Occipital lobe (tissue), 2 donors: ENCODE measurements around the gene ATL1. TPM values are rescaled to one million over a fixed set of nuclear protein-coding genes. Genes with fewer than 3 reads are reported as not detected.

ENCODE experiments used
- DNase-seq: peaks from one replicate; lab custom pipeline; 2025; lab: John Stamatoyannopoulos, UW
- total RNA-seq: library from RNA; depleted of rRNA; stranded (reverse); fragments of >200 nt; gene quantifications from one replicate; pipeline ENCODE4 v1.2.3, GENCODE V29; 2014

ATL1 gene
- 99.8 TPM for total RNA-seq

- peak; percentile 80 for DNase-seq
Observed at GRCh38 chr14:50559990-50560930, at the start of gene ATL1. TSS of gene ATL1 (plus strand) at chr14:50560145. CDS start at chr14:50560266, 121 bp downstream.

GRCh38 chr14:50510157-50510556 lies 49.8 kb upstream of the ATL1 start:
- DNase-seq = no peak

- no peak for DNase-seq
Observed at GRCh38 chr14:50512463-50512862, 47.5 kb upstream of the ATL1 start.

DNA sequence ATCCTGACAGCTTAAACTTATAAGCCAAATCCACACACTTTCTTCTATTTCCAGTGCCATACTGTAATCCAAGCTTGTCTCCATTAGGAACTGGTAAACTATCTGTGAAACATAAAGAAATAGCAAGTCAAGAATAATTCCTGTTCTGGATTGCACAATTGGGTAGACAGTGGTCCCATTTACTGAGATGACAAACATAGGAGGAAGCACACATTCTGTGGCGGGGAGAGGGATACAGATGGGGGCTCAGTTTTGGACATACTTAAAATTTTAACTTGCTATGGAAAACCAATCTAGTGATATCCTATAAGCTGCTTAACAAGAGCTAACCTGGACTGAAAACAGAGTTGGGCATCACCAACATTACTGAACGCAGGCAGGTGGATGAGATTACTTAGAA lies 43.9 kb upstream of the ATL1 start:
- DNase-seq = no peak

- DNase-seq = no peak
Observed at GRCh38 chr14:50520947-50521815, 38.8 kb upstream of the ATL1 start.

DNA sequence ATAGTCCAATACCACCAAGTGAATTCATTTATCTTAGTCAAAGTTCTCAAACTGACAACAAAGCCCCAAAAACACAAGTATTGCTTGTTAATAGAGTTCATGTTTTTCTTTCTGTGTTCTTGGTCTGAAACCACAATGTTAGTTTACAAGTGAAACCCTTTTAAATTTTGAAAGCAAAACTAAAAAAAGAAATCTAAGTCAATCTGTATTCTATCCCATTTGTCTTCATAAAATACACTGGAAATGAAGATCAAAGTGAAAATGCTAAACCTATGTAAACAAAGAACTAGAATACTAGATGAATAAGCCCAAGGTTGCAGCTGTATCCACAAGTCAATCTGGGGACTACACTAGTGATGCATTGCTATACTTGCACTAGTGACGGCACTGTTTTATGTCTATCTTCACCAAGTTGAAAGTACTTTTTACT lies 38.0 kb upstream of the ATL1 start:
- DNase-seq = no peak

- DNase-seq = no peak
Observed at GRCh38 chr14:50523271-50524041, 36.5 kb upstream of the ATL1 start.

DNA sequence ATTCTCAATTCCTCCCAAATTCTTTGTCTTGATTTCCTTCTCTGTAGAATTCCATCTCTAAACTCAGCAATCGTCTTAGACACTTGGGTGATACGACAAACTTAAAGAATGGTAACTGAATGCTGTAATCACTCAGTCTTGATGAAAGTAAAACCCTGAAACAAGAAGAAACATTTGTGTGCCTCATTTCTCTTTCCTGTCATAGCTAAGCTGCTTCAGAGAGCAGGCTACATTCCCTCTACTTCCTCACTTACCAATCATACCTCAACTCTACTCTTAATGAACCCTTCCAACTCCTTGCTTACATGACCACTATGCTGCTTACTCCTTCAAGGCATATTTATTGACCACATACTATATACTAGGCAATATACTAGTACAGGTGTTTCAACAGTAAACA lies 35.9 kb upstream of the ATL1 start:
- DNase-seq = no peak

GRCh38 chr14:50524731-50525515 lies 35.0 kb upstream of the ATL1 start:
- no peak for DNase-seq

GRCh38 chr14:50528000-50528399 lies 31.9 kb upstream of the ATL1 start:
- DNase-seq = no peak

- DNase-seq = no peak
Observed at GRCh38 chr14:50529288-50530179, 30.4 kb upstream of the ATL1 start.

DNA sequence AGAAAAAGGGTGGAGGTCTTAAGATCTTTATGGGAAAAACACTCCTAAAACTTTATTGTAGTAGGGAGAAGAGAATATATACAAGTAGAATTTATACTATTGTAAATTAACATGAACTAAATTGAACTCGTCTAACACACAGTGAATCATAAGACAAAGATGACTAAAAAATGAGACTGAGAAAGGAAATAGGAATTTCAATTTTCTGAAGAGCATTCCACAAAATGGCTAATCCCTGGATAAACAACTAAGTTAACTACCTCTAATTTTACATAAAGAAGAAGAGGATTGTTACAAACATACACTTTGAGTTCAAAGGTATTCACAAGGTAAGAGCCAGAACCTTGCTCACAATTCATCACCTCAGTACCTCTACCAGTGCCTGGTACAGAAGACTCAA lies 29.6 kb upstream of the ATL1 start:
- DNase-seq = no peak

DNA sequence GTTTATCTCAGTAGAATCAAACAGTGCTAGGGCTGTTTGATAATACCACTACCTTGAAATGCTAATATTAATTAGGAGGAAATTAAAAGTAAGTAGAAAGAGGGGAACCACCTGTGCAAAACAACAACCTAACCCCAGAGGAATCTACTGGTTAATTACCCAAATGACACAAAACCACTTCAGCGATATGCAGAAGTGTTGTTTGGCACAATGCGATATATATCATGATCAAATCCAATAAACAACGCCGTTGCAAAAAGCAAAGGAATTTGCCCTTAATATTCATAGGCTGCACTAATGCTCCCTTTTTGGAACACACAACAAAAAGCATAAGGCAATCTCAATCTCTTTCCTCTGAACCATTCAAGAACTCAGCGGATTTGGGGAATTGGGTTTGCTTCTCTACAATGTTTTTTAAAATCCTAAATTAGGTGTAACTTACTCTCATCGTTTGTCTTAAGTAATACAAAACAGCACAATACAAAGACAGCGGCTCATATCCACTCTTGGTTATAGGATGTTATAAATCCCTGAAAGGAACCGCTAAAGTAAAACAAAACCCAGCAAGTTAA lies 29.1 kb upstream of the ATL1 start:
- DNase-seq = no peak

- no peak for DNase-seq
Observed at GRCh38 chr14:50531595-50532501, 28.1 kb upstream of the ATL1 start.

GRCh38 chr14:50532502-50533240 lies 27.3 kb upstream of the ATL1 start, which contains the start of gene MAP4K5:
TSS of gene MAP4K5 (minus strand) at chr14:50532569. CDS start at chr14:50532049, 520 bp downstream.
- peak; percentile 85 for DNase-seq

DNA sequence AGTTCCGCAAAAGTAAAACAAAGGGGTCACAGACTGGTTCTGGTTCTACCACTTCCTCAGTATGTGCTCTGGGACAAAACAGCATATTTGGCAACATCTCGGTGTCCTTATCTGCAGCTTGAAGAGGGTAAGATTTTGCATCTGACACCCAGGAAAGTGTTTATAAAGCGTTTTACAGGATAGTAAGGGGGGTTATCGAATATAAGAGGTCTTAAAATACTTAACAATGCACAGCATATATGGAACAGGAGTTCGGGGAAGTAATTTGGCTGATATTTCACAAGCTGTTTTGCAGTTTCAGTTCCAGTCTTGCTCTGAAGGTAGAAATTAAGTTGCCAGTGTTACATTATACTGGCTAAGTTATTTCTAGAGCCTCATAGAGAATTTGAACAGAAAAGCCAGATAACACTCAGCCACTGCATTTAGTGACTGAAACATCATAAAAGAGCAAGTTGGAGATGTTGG lies 26.7 kb upstream of the ATL1 start:
- no peak for DNase-seq

DNA sequence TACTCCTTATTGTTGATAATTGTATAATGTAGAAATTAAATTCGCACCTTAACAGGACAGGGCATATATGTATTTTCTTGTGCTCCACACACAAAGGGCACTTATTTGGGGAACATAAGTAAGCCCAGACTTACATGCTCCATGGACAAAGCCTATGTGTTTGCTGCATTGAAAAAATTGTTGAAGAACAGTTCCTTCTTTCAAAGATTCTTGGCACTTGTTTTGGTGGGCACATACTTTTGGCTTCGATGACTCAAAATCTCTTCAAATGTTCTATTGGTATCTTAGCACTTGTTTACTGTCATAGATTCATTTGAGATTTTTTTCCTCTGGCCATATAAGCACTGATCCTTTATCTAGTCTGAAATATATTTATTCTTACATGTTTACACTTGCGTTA lies 26.1 kb upstream of the ATL1 start:
- no peak for DNase-seq
